GM13976 (cell line): ENCODE data around the gene ZNF385D.

Experiments used
- DNase-seq: peaks from one replicate; pipeline ENCODE4 v3.0.0; 2012; ENCODE audit warnings: low spot score
- in situ Hi-C: fragments of 300-500 bp; cut with MboI; formaldehyde crosslinking; loops from one replicate; pipeline ENCODE4 v1.12.0; 2022; ENCODE audit warnings: low sequenced_read_pairs, mixed read lengths, inconsistent platforms; ENCODE audit not compliant: unreplicated experiment
- TF ChIP-seq, protein P1 (sequence below): IDR thresholded peaks from 2 replicates; pipeline ENCODE4 v1.5.1; 2012; ENCODE audit warnings: borderline replicate concordance, mild to moderate bottlenecking; ENCODE audit not compliant: insufficient read depth; ENCODE audit errors: extremely low read depth, missing control alignments, control extremely low read depth

ZNF385D gene, protein sequence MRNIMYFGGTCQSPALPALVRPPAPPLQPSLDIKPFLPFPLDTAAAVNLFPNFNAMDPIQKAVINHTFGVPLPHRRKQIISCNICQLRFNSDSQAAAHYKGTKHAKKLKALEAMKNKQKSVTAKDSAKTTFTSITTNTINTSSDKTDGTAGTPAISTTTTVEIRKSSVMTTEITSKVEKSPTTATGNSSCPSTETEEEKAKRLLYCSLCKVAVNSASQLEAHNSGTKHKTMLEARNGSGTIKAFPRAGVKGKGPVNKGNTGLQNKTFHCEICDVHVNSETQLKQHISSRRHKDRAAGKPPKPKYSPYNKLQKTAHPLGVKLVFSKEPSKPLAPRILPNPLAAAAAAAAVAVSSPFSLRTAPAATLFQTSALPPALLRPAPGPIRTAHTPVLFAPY

DNA sequence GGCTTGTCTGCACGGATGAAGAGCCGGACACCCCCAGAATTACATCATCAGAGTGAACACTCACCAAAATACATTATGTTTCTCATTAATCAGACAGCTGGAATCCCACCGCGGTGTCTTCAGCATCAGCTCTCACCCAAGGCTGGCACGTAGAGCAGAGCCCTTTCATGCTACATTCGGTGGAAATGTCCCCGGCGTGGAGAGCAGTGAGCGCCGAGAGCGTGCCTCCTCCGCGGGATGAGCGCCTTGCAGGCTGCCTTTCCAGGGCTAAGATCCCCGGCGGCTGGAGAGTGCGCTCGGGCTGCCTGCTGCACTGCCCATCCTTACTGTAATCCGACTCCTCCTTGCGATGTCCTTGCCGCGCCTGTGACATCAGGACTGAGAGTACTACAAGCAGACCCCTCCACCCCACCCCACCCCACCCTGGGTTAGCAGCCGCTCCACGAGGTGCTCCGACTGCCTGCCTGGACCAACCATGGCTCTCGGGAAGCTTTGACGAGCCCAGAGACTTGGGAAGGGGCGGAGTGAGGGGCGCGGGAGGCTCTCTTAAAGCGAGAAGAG, at the start of gene ZNF385D:
TSS of gene ZNF385D (minus strand) at position 380 of the 561 bp plus-strand sequence. CDS start at position 86, 294 bp downstream.
- in situ Hi-C loops, result no loop called here

DNA sequence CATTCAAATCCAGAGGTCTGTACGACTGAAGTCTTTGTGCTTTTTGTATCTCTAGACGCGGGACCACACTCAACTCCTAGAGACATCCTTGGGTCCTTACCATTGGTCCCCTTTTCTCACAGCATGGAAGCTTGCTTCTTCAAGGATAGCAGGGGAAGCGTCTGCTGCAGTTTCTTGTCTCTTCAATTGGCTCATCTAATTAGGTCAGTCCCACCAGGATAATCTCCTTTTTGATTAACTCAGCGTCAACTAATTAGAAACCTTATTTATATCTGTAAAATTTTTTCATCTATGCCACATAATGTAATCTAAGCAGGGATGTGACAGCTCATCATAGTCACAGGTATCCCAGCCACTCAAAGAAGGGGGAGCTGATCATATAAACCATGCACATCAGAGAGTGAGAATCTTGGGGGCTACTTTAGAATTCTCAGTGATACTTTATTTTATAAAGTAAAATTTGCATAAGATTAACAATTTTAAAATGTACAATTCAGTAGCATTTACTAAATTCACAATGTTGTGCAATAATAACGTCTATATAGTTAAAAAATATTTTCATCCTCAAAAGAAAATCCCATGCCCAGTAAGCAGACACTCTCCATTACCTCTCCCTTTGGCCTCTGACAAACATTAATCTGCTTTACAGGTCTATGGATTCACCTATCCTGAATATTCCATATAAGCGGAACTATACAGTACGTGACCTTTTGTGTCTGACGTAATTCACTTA, 47.5 kb upstream of the ZNF385D start:
- DNase-seq, result no peak
- in situ Hi-C loops, result no loop called here
- TF ChIP-seq, protein P1, sequence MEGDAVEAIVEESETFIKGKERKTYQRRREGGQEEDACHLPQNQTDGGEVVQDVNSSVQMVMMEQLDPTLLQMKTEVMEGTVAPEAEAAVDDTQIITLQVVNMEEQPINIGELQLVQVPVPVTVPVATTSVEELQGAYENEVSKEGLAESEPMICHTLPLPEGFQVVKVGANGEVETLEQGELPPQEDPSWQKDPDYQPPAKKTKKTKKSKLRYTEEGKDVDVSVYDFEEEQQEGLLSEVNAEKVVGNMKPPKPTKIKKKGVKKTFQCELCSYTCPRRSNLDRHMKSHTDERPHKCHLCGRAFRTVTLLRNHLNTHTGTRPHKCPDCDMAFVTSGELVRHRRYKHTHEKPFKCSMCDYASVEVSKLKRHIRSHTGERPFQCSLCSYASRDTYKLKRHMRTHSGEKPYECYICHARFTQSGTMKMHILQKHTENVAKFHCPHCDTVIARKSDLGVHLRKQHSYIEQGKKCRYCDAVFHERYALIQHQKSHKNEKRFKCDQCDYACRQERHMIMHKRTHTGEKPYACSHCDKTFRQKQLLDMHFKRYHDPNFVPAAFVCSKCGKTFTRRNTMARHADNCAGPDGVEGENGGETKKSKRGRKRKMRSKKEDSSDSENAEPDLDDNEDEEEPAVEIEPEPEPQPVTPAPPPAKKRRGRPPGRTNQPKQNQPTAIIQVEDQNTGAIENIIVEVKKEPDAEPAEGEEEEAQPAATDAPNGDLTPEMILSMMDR, result no peak

More for the DNA sequence above, at the start of gene ZNF385D:
- TF ChIP-seq, protein P1, result no peak
- no peak for DNase-seq

DNA sequence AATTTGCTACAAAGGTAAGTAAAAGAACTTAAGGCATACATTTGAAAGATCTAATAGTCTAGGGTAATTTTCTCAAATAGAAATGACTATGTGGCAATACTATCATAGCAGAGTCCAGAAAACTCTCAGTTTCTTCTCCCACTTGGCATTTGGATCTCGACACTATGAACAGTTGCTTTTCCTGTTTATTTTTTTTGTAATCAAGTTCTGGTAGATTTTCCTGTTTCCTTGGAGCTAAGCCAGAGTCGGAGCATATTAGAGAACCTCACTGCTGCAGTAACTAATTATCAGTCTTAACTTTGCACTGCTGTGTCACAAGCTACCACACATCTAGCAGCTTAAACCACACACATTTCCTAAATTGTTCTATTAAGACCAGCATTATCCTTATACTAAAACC, 44.9 kb upstream of the ZNF385D start:
- in situ Hi-C loops, result no loop called here
- DNase-seq, result no peak
- TF ChIP-seq, protein P1, result no peak

DNA sequence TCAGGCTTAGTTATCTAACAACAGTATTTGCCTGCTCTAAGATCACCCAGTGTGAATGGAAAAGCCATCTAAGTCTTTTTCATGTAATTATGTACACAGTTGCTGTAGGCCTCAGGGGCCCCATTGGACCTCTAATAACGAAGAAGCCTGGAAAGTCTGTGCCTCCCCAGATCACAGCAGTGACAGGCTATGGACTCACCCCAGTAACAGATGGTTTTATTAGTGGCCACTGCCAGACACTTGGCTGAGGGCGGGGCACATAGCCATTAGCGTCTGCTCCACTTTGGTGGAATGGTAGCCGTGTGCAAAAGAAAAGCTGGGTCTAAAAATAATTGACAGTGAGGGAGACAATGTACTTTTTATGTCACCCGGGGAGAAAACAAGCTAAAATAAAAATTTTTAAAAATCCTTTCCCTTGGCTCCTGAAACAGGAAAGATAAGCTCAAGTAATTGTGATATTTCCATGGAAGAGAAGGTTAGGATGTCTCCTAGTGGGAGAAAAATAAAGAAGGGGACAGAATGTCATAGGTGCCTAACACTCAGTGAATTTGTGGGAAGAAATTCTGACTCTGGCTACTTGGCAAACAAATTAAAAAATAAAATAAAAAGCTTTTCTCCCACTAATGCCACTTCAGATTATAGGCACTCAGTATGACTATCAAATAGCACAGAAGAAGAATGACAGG, 44.3 kb upstream of the ZNF385D start:
- in situ Hi-C loops, result no loop called here
- no peak for DNase-seq

DNA sequence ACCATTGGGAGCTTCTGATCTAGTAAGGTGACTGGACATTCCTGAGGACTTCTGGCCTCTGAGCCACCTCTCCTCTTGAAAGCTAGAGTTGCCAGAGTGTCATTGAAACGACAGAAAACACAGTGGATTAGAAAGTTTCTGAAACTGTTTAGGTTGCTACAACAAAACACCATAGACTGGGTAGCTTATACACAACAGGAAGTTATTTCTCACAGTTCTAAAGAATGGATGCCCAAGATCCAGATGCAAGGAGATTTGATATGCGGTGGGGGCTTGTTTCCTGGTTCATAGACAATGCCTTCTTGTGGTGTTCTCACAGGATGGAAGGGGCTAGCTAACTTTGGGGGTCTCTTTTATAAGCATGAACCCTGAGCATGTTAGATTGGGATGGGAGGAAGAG, 43.3 kb upstream of the ZNF385D start:
- TF ChIP-seq, protein P1, result no peak
- DNase-seq, result no peak
- in situ Hi-C loops, result no loop called here

More for the DNA sequence above, 44.3 kb upstream of the ZNF385D start:
- TF ChIP-seq, protein P1, result no peak

DNA sequence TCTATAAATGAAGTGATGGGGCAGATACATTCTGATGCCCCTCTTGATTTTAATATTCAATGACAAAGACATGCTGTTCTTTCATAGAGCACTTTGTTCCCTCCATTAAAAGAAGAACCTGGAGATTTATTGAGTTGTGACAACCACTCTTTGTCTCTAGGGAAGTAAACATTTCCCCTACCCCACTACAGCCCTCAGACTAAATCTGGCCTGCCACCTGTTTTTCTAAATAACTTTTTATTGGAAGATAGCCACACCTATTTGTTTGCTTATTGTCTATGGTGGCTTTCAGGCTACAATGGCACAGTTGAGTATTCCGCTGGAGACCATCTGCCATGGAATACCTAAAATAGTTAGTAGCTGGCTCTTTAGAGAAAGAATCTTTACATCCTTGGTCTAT, 41.2 kb upstream of the ZNF385D start:
- in situ Hi-C loops, result no loop called here
- DNase-seq, result no peak
- TF ChIP-seq, protein P1, result no peak
